ENCODE data around the gene PRKAA2. TPM values are rescaled to one million over a fixed set of nuclear protein-coding genes. Genes with fewer than 3 reads are reported as not detected.

Gene PRKAA2
- total RNA-seq, 2 experiments from 2014 or later, result not detected

Other genes starting within 250 kb of the PRKAA2 start
- not detected for gene PLPP3, start 65.8 kb upstream of the PRKAA2 start, total RNA-seq
- gene FYB2, start 174.1 kb downstream of the PRKAA2 start, total RNA-seq, result not detected
- gene C8A, start 209.5 kb downstream of the PRKAA2 start, total RNA-seq, result not detected

Measured in activated CD4-positive, alpha-beta T cell treated with anti-CD3 and anti-CD28 coated beads, Interleukin-2, amount 10 ng/mL, durations not matched to agents 7 days and 5 days (primary cell).